Pancreas (tissue), 10 donors: ENCODE results near the gene SGTA. TPM values are rescaled to one million over a fixed set of nuclear protein-coding genes. Genes with fewer than 3 reads are reported as not detected.

ENCODE experiments used
- ATAC-seq, 4 donors: fragments of 200-7000 bp; cut with Tn5 transposase; one replicate each; pipeline versions ENCODE4 v1.8.0 to v1.9.1; 2020; ENCODE audit warnings: mild to moderate bottlenecking in 4 of 4, moderate library complexity in 4 of 4
- DNase-seq, 6 donors: peaks; one replicate each; pipeline ENCODE4 v3.0.0-alpha.2; 2020
- FAIRE-seq: peaks from 2 replicates; lab custom pipeline; 2012; peaks lifted over from hg19 to GRCh38; lab: Jason Lieb, UNC
- H3K27ac ChIP-seq, 4 donors: fragments of 200-600 bp; sonication (generic); 1 replicate in 3 of 4; 2 replicates in 1 of 4; pipeline versions ENCODE4 v1.5.0 to v1.8.0; 2020
- H3K27me3 ChIP-seq, 4 donors: fragments of 200-600 bp; one replicate each; pipeline ENCODE4 v1.8.0; 2021
- H3K36me3 ChIP-seq, 3 donors: fragments of 200-600 bp; sonication (generic) in 1 of 3; one replicate each; pipeline versions ENCODE4 v1.5.0 to v1.8.0; 2020 to 2021
- H3K4me1 ChIP-seq, 3 donors: fragments of 200-600 bp; one replicate each; pipeline ENCODE4 v1.8.0; 2021
- H3K4me3 ChIP-seq, 4 donors: fragments of 200-600 bp; sonication (generic) in 2 of 4; one replicate each; pipeline versions ENCODE4 v1.5.0 to v1.8.0; 2020 to 2021
- H3K9me3 ChIP-seq, 4 donors: fragments of 200-600 bp; one replicate each; pipeline ENCODE4 v1.8.0; 2021
- CTCF ChIP-seq, 4 donors: fragments of 200-600 bp; sonication (generic) in 3 of 4; IDR thresholded peaks; one replicate each; pipeline versions ENCODE4 v1.5.0 to v1.8.0; 2021; ENCODE audit warnings: antibody characterized with exemption in 4 of 4
- WGBS, 2 donors: extraction: QIAGEN DNeasy Blood & Tissue Kit; methylation state at CpG; one replicate each; pipeline ENCODE4 v1.1.7; 2013; 5-methylcytosine and 5-hydroxymethylcytosine counted together
- intact Hi-C, 3 donors: fragments of 100-400 bp; cut with DNase I; formaldehyde crosslinking; loops; one replicate each; pipeline versions ENCODE4 v1.11.1 to v1.14.2; 2022
- polyA plus RNA-seq, 2 donors: library from polyadenylated mRNA; stranded (reverse); fragments of 200-250 nt; gene quantifications; one replicate each; pipeline ENCODE4 v1.2.3, GENCODE V29; 2013
- total RNA-seq, 6 donors: library from RNA; stranded (reverse); fragmentation: NEBNext Ultra II Directional in 4 of 6; extraction: Animal tissue kit (Norgen Biotek cat#: 25700) in 4 of 6; gene quantifications; one replicate each; pipeline versions ENCODE4 v1.2.1 to v1.2.4, GENCODE V29; 2021 to 2023
- donor health status: healthy with polysubstance abuse.
- donor health status: DM: no; HTN: no; CAD: no; lungs with moderate emphysema.
- donor health status: DM: no; HTN: no; CAD: no.
- donor health status: control.
- donor health status: control.
- donor health status: Bipolar disorder and iron deficiency.
- donor health status: DM: yes; HTN: yes; CAD: no.
- donor health status: DM: no; HTN: no; CAD: no.
- donor health status: DM: no; HTN: no; CAD: no.
- donor health status: DM: yes; HTN: yes; CAD: no.

The SGTA gene
- total and polyA plus RNA-seq, 8 donors: 19.4 to 49.6 (median 26.7) TPM

GRCh38 chr19:2729943-2730818 lies 52.9 kb downstream of the SGTA start:
- no peak for FAIRE-seq
- WGBS, 2 donors: 92 to 93% methylated on average over 26 of the region's 26 CpGs
- no peak for TF ChIP-seq CTCF (IDR thresholded peaks at IDR 0.05)
- H3K27me3 ChIP-seq: no peaks in the 10 kb centered on the region
- H3K27ac ChIP-seq: no peak overlapping the region
- peaks cover 0 to 3% (median 0%) of the 10 kb centered on the region in 3 donors for H3K36me3 ChIP-seq
- H3K9me3 ChIP-seq: no peaks in the 10 kb centered on the region
- DNase-seq: no peak
- H3K4me1 ChIP-seq: no peaks in the 10 kb centered on the region
- intact Hi-C loops: no loop called here
- ATAC-seq: no peak
- no peak overlapping the region for H3K4me3 ChIP-seq

GRCh38 chr19:2728783-2729387 lies 54.2 kb downstream of the SGTA start:
- FAIRE-seq (no peak), ATAC-seq (no peak), DNase-seq (peak in 1 of 6 donors; percentile 47)
- Histone ChIP-seq H3K27ac (no peak overlapping the region), H3K36me3 (peaks cover 0 to 3% (median 0%) of the 10 kb centered on the region in 3 donors), H3K4me1 (no peaks in the 10 kb centered on the region), H3K4me3 (no peak overlapping the region), H3K27me3 (no peaks in the 10 kb centered on the region), H3K9me3 (no peaks in the 10 kb centered on the region)
- intact Hi-C loops: no loop called here
- WGBS, 2 donors: 83 to 87% methylated on average over 23 of the region's 23 CpGs
- no peak for TF ChIP-seq CTCF (IDR thresholded peaks at IDR 0.05)

GRCh38 chr19:2727640-2727944 lies 55.5 kb downstream of the SGTA start:
- Histone ChIP-seq H3K27ac (no peak overlapping the region), H3K36me3 (no peaks in the 10 kb centered on the region), H3K4me1 (no peaks in the 10 kb centered on the region), H3K4me3 (no peak overlapping the region), H3K9me3 (no peaks in the 10 kb centered on the region), H3K27me3 (no peaks in the 10 kb centered on the region)
- intact Hi-C loops: no loop called here
- FAIRE-seq: no peak
- no peak for TF ChIP-seq CTCF (IDR thresholded peaks at IDR 0.05)
- 77% methylated on average over 16 of the region's 16 CpGs for WGBS, 2 donors
- DNase-seq: no peak
- no peak for ATAC-seq

GRCh38 chr19:2726904-2727639 lies 56.0 kb downstream of the SGTA start:
- FAIRE-seq: no peak
- WGBS, 2 donors: 30 to 36% methylated on average over 25 to 26 of the region's 26 CpGs
- H3K36me3 ChIP-seq: no peaks in the 10 kb centered on the region
- H3K27me3 ChIP-seq: no peaks in the 10 kb centered on the region
- ATAC-seq: peak in 2 of 4 donors; percentile 3 to 52
- H3K9me3 ChIP-seq: no peaks in the 10 kb centered on the region
- H3K4me3 ChIP-seq: no peak overlapping the region
- no peak overlapping the region for H3K27ac ChIP-seq
- intact Hi-C loops: no loop called here
- peak in 1 of 6 donors; percentile 63 for DNase-seq
- no peak for TF ChIP-seq CTCF (IDR thresholded peaks at IDR 0.05)
- H3K4me1 ChIP-seq: no peaks in the 10 kb centered on the region
